Activated CD4-positive, alpha-beta memory T cell treated with anti-CD3 and anti-CD28 coated beads, Interleukin-2, amount 10 ng/mL, durations not matched to agents 7 days and 5 days (primary cell): Measurements from ENCODE around the gene BEST4. TPM values are rescaled to one million over a fixed set of nuclear protein-coding genes. Genes with fewer than 3 reads are reported as not detected.
A peak's percentile ranks its signal among the peaks of the same experiment; 100 is the strongest.
"Not testable (repeated sequence)": the region's sequence is repeated elsewhere in the genome, so short reads cannot be mapped to it uniquely, and the experiment has no call there.

Source experiments
- CTCF ChIA-PET: fragments of 350-600 bp; sonication (Branson Sonifier 250); formaldehyde crosslinking; loops from one replicate; lab custom pipeline; 2021; ENCODE audit warnings: antibody characterized with exemption, inconsistent platforms; lab: Charles Lee
- POLR2A ChIA-PET: fragments of 350-600 bp; sonication (Branson Sonifier 250); formaldehyde crosslinking; loops from one replicate; lab custom pipeline; 2021; ENCODE audit warnings: antibody characterized with exemption; lab: Charles Lee
- DNase-seq: peaks from one replicate; pipeline ENCODE4 v3.0.0-alpha.2; 2020
- H3K27ac Mint-ChIP-seq: one replicate; pipeline ENCODE4 v1.8.0; 2021; ENCODE audit warnings: mild to moderate bottlenecking, mixed read lengths
- H3K27me3 Mint-ChIP-seq: one replicate; pipeline ENCODE4 v1.8.0; 2021; ENCODE audit warnings: mixed read lengths
- H3K36me3 Mint-ChIP-seq: one replicate; pipeline ENCODE4 v1.8.0; 2021; ENCODE audit warnings: low read depth, mixed read lengths
- H3K4me1 Mint-ChIP-seq: one replicate; pipeline ENCODE4 v1.8.0; 2021; ENCODE audit warnings: mixed read lengths
- H3K4me3 Mint-ChIP-seq: one replicate; pipeline ENCODE4 v1.8.0; 2021; ENCODE audit warnings: mild to moderate bottlenecking, mixed read lengths
- H3K9me3 Mint-ChIP-seq: one replicate; pipeline ENCODE4 v1.8.0; 2021; ENCODE audit warnings: mixed read lengths
- total RNA-seq, 2 experiments: library from RNA; stranded (reverse); gene quantifications; one replicate each; pipeline ENCODE4 v1.2.3, GENCODE V29; 2021

BEST4 gene
- total RNA-seq, 2 experiments from 2014 or later: 1.0 to 1.3 TPM

DNA sequence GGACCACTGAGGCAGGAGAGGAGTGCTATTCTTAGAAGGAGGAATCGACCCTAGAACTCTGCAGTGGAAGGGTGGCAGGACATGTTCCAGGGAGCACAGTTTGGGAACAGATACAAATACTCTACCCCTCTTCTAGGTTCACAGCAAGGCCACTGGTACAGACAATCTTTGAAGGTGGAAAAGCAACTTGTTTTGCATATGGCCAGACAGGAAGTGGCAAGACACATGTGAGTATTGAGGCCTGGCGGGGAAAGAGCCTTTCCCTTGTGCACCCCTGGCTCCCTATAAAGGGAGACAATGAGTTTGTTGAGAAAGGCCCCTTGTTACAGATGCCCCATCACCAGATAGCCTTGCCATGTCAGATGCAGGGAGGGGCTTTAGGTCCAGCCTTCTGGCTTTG, 30.6 kb downstream of the BEST4 start:
- CTCF ChIA-PET: no interaction called here
- peak overlapping the region; percentile 31 for H3K27ac Mint-ChIP-seq

DNA sequence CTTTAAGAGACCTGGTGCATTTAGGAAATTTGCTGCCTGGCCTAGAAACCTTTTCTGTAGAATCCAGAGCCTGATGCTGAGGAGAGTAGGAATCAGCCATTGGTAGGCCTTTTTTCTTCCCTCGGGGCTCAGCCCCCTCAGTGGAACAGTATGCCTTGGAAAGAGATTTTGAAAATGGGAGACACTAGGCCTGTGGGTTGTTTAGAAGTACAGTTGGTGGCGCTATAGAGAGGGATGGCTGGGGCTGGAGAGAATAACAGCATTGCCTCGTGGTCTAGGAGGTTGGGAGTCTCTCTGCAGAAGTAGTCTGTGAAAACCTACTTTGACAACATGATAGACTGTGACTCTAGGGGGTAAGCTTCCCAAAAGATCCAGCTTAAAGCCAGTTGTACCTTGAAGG, 40.1 kb downstream of the BEST4 start:
- H3K4me1 Mint-ChIP-seq: peaks cover 36% of the 10 kb centered on the region
- CTCF ChIA-PET: interaction anchor here (2.7 kb wide), 1 partner anchor 16 kb away, joined by 15 read pairs; the partner anchor contains the start of gene RNU5D-1
- no peaks in the 10 kb centered on the region for H3K9me3 Mint-ChIP-seq
- no peaks in the 10 kb centered on the region for H3K27me3 Mint-ChIP-seq
- DNase-seq: no peak
- peak overlapping the region; percentile 40 for H3K27ac Mint-ChIP-seq
- H3K4me3 Mint-ChIP-seq: no peak overlapping the region
- H3K36me3 Mint-ChIP-seq: peaks cover 60% of the 10 kb centered on the region
- POLR2A ChIA-PET: interaction anchor here (1.1 to 10.3 kb wide), 8 partner anchors 8 to 27 kb away, joined by 3 to 174 read pairs (median 6); partner anchors contain the start of genes KIF2C, RNU5D-1 and RPS8

More for the DNA sequence above, 30.6 kb downstream of the BEST4 start:
- no peaks in the 10 kb centered on the region for H3K27me3 Mint-ChIP-seq
- POLR2A ChIA-PET: interaction anchor here (2.1 to 4.9 kb wide), 2 partner anchors 9 to 26 kb away, joined by 7 to 27 read pairs; partner anchors contain the start of gene RNU5D-1
- peaks cover 8% of the 10 kb centered on the region for H3K4me1 Mint-ChIP-seq
- H3K36me3 Mint-ChIP-seq: peaks cover 79% of the 10 kb centered on the region
- H3K4me3 Mint-ChIP-seq: no peak overlapping the region
- no peaks in the 10 kb centered on the region for H3K9me3 Mint-ChIP-seq
- no peak for DNase-seq

DNA sequence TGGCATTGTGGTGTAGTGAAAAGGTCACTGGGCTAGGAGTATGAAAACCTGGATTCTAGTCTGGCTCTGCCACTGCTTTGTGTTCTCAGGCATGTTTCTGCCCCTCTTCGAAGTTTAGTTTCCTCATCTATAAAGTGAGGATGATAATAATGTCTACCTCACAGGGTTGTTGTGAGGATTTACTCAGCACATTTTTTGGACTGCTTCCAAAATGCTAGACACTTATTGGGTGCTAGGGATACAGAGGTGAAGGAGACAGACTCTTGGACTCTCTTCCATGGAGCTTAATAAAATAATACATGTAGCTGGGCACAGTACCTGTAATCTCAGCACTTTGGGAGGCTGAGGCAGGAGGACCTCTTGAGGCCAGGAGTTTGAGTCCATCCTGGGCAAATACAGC, 44.8 kb downstream of the BEST4 start:
- POLR2A ChIA-PET: interaction anchor here (0.6 to 10.3 kb wide), 13 partner anchors 12 to 596 kb away, joined by 3 to 174 read pairs (median 3); partner anchors contain the start of genes PLK3, RNU5D-1, RPS8 and UROD
- Mint-ChIP-seq H3K27ac (peak overlapping the region; percentile 61), H3K27me3 (no peaks in the 10 kb centered on the region), H3K36me3 (peaks cover 68% of the 10 kb centered on the region), H3K4me3 (peak overlapping the region; percentile 24), H3K9me3 (no peaks in the 10 kb centered on the region), H3K4me1 (peaks cover 62% of the 10 kb centered on the region)
- no peak for DNase-seq
- CTCF ChIA-PET: interaction anchor here (0.7 to 3.0 kb wide), 4 partner anchors 13 to 585 kb away, joined by 3 to 15 read pairs (median 4); partner anchors contain the start of gene RNU5D-1

DNA sequence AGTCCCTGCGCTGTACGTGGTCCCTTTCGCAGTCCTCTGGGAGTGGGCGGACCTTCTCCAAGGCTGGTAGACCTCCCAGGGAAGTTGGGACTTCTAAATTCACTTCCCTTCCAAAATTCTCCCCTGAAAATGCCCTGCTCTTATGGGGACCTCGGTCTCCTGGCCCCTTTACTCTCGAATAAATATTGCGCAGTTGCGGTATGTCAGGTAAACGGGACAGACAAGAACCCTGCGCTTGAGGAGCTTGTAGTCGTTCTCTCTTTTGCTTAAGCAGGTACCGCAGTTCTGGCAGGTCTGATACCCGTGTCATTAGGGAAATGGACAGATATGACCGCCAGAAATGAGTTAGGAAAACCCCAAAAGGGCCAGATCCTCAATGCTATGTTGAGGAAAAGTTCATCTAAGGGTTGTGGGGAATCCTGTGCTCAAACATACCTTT, 47.8 kb downstream of the BEST4 start:
- no peaks in the 10 kb centered on the region for H3K9me3 Mint-ChIP-seq
- H3K4me3 Mint-ChIP-seq: peak overlapping the region; percentile 91
- H3K27ac Mint-ChIP-seq: peak overlapping the region; percentile 84
- H3K36me3 Mint-ChIP-seq: peaks cover 47% of the 10 kb centered on the region
- no peak for DNase-seq
- peaks cover 49% of the 10 kb centered on the region for H3K4me1 Mint-ChIP-seq
- ChIA-PET CTCF (interaction anchor here (1.0 to 3.0 kb wide), 3 partner anchors 10 to 45 kb away, joined by 3 to 31 read pairs (median 4); partner anchors contain the start of genes RNU5D-1 and RPS8), POLR2A (interaction anchor here (0.6 to 10.3 kb wide), 19 partner anchors 8 to 760 kb away, joined by 3 to 174 read pairs (median 4); partner anchors contain the start of genes BTBD19, CCDC163, EIF2B3 and MMACHC)
- peaks cover 3% of the 10 kb centered on the region for H3K27me3 Mint-ChIP-seq

DNA sequence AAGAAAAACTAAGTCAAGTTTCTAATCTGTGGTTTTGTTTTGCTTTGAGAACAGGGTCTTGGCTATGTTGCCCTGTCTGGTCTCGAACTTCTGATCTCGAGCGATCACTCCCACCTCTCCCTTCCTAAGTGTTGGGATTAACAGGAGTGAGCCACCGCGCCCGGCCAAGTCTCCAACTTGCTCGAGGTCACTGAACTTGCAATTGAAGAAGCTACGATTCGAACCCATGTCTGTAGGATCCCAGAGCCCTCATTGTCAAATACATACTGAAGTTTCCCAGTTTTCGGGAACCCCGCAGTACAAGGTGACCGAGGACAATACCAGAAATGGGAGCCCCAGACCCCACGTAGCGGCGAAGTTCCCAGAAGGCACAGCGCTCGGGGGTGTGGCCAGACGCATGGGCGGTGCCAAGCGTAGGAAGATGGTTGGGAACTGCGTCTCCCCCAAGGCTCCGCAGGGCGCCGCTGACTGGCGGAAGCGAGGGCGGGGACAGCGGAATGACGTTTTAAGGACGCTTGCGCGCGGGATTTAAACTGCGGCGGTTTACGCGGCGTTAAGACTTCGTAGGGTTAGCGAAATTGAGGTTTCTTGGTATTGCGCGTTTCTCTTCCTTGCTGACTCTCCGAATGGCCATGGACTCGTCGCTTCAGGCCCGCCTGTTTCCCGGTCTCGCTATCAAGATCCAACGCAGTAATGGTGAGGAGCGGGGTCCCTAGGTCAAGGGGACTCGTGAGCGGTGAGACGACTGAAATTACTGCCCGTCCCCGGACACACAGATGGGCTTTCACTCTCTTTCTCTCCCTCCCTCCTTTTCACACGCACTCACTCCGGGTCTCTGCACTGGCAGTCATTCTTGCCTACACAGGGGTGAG, 48.4 kb downstream of the BEST4 start, which contains the start of gene KIF2C:
KIF2C (plus strand) TSS at position 531 of the 872 bp plus-strand sequence; CDS start at position 627, 96 bp downstream.
- Mint-ChIP-seq H3K36me3 (peaks cover 43% of the 10 kb centered on the region), H3K27ac (peak within 1 kb of the TSS; percentile 84), H3K4me1 (peaks cover 45% of the 10 kb centered on the region), H3K27me3 (peaks cover 3% of the 10 kb centered on the region), H3K9me3 (no peaks in the 10 kb centered on the region), H3K4me3 (peak within 1 kb of the TSS; percentile 91)
- ChIA-PET POLR2A (interaction anchor here (0.5 to 10.3 kb wide), 16 partner anchors 8 to 80 kb away, joined by 3 to 174 read pairs (median 4); partner anchors contain the start of genes BTBD19, RNU5D-1 and RPS8), CTCF (interaction anchor here (1.4 to 3.0 kb wide), 2 partner anchors 9 to 36 kb away, joined by 3 to 31 read pairs; partner anchors contain the start of genes RNU5D-1 and RPS8)
- DNase-seq: peak; percentile 98

DNA sequence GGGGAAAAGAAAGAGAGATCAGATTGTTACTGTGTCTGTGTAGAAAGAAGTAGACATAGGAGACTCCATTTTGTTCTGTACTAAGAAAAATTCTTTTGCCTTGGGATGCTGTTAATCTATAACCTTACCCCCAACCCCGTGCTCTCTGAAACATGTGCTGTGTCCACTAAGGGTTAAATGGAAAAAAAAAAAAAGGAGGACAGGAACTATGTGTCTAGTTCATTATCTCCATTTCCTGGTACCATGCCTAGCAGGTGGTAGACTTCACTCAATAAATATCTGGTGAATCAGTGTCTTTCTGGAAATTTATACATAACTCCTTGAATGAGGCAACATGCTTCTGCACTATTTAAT, 49.0 kb downstream of the BEST4 start:
- H3K27me3 Mint-ChIP-seq, CTCF ChIA-PET, H3K9me3 Mint-ChIP-seq, DNase-seq: not testable (repeated sequence)
- POLR2A ChIA-PET: interaction anchor here (0.6 to 10.3 kb wide), 7 partner anchors 8 to 80 kb away, joined by 3 to 174 read pairs (median 5); partner anchors contain the start of genes RNU5D-1 and RPS8
- Mint-ChIP-seq H3K36me3 (peaks cover 37% of the 10 kb centered on the region), H3K4me3 (peak overlapping the region; percentile 91), H3K27ac (peak overlapping the region; percentile 84), H3K4me1 (peaks cover 39% of the 10 kb centered on the region)

DNA sequence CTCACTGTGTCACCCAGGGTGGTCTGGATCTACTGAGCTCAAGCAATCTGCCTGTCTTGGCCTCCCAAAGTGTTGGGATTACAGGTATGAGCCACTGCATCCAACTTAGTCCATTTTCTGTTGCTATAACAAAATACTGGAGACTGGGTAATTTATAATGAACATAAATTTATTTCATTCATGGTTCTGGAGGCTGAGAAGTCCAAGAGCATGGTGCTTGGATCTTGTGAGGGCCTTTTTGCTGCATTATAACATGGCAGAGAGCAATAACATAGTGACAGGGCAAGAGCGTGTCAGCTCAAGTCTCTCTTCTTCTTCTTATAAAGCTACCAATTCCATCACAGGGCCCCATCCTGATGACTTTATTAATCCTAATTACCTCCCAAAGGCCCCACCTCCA, 52.0 kb downstream of the BEST4 start:
- Mint-ChIP-seq H3K4me1 (peaks cover 30% of the 10 kb centered on the region), H3K4me3 (no peak overlapping the region), H3K9me3 (no peaks in the 10 kb centered on the region), H3K27me3 (peaks cover 3% of the 10 kb centered on the region), H3K27ac (no peak overlapping the region), H3K36me3 (peaks cover 18% of the 10 kb centered on the region)
- ChIA-PET CTCF (interaction anchor here (0.9 kb wide), 1 partner anchor 14 kb away, joined by 6 read pairs; no protein-coding TSS in a partner anchor), POLR2A (interaction anchor here (0.9 to 11.1 kb wide), 4 partner anchors 17 to 84 kb away, joined by 3 to 785 read pairs (median 11); partner anchors contain the start of genes BTBD19 and RPS8)
- DNase-seq: no peak

DNA sequence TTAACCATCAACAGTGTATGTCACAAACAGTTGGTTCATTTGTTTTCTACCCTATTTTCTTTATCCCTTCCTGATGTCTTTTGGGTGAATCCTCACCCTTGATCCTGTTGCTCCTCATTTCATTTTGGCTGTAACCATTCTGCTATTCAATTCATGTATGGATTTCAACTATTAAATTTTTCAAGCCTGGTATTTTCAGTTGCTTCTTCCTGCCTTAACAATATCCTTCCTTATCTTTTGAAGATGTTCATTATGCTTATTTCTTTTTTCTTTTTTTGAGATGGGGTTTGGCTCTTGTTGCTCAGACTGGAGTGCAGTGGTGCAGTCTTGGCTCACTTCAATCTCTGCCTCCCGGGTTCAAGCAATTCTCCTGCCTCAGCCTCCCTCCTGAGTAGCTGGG, 54.2 kb downstream of the BEST4 start:
- Mint-ChIP-seq H3K27me3 (peaks cover 3% of the 10 kb centered on the region), H3K4me1 (peaks cover 31% of the 10 kb centered on the region), H3K9me3 (no peaks in the 10 kb centered on the region), H3K27ac (no peak overlapping the region), H3K4me3 (no peak overlapping the region), H3K36me3 (no peaks in the 10 kb centered on the region)
- DNase-seq: no peak
- ChIA-PET CTCF (interaction anchor here (1.5 kb wide), 1 partner anchor 16 kb away, joined by 3 read pairs; no protein-coding TSS in a partner anchor), POLR2A (interaction anchor here (5.0 to 14.2 kb wide), 5 partner anchors 10 to 86 kb away, joined by 58 to 785 read pairs (median 229); partner anchors contain the start of genes BEST4, KIF2C and RPS8)

Other genes with a start within 250 kb of the BEST4 start
- gene TMEM53, start 113.7 kb downstream of the BEST4 start, total RNA-seq: 1 to 10 TPM; 4.3 to 5.6 TPM
- 10 to 100 TPM; 20.8 to 21.2 TPM for gene ARMH1, start 113.5 kb downstream of the BEST4 start, total RNA-seq
- gene RNU5D-1, start 57.0 kb downstream of the BEST4 start, total RNA-seq: not detected
- gene KIF2C, start 48.3 kb downstream of the BEST4 start, total RNA-seq: 100 to 1,000 TPM; 105 to 106 TPM
- 1,000 to 10,000 TPM; 1,610 to 1,658 TPM for gene RPS8, start 12.6 kb downstream of the BEST4 start, total RNA-seq
- gene PLK3, start 12.2 kb upstream of the BEST4 start, total RNA-seq: 10 to 100 TPM; 62.8 to 63.5 TPM
- gene DYNLT4, start 19.2 kb upstream of the BEST4 start, total RNA-seq: 1 to 10 TPM; 1.9 to 2.2 TPM
- gene BTBD19, start 20.4 kb upstream of the BEST4 start, total RNA-seq: 1 to 10 TPM; 8.4 to 8.7 TPM
- 1 to 10 TPM in 1 of 2 experiments, under 1 TPM in 1; 0.58 to 1.0 TPM for gene PTCH2, start 55.1 kb upstream of the BEST4 start, total RNA-seq
- gene EIF2B3, start 198.4 kb upstream of the BEST4 start, total RNA-seq: 10 to 100 TPM; 18.2 to 18.5 TPM
- 10 to 100 TPM; 40.3 to 43.5 TPM for gene HECTD3, start 223.2 kb upstream of the BEST4 start, total RNA-seq
- gene UROD, start 224.1 kb upstream of the BEST4 start, total RNA-seq: 10 to 100 TPM; 67.1 to 74.9 TPM